BJ (cell line): ENCODE data around the gene FBXW7. TPM values are rescaled to one million over a fixed set of nuclear protein-coding genes. Genes with fewer than 3 reads are reported as not detected.

Experiments
- CTCF ChIA-PET: fragments of 350-600 bp; formaldehyde crosslinking; extraction: SDS; loops from one replicate; lab custom pipeline; 2021; ENCODE audit warnings: antibody characterized with exemption, inconsistent platforms; lab: Yijun Ruan, JAX
- POLR2A ChIA-PET: fragments of 300-600 bp; sonication (Branson Sonifier 250); formaldehyde crosslinking; extraction: SDS; loops from one replicate; lab custom pipeline; 2021; ENCODE audit warnings: antibody characterized with exemption; lab: Charles Lee
- DNase-seq: peaks from one replicate; pipeline ENCODE4 v3.0.0-alpha.2; 2011; ENCODE audit warnings: low read depth
- H3K27me3 ChIP-seq: 2 replicates; pipeline ENCODE4 v1.6.0; 2011; ENCODE audit warnings: low read length; ENCODE audit not compliant: control insufficient read depth, insufficient read depth
- H3K36me3 ChIP-seq: 2 replicates; pipeline ENCODE4 v1.5.1; 2011; ENCODE audit warnings: low read length; ENCODE audit not compliant: control insufficient read depth, insufficient read depth
- H3K4me3 ChIP-seq: 2 replicates; pipeline ENCODE4 v1.5.1; 2011; ENCODE audit warnings: low read depth, mild to moderate bottlenecking, control low read depth, low read length
- polyA plus RNA-seq: library from polyadenylated mRNA; depleted of rRNA; stranded (reverse); fragments of >200 nt; gene quantifications from 2 replicates; pipeline ENCODE4 v1.2.3, GENCODE V29; 2011
- TF ChIP-seq, protein P1 (sequence below): IDR thresholded peaks from 2 replicates; pipeline ENCODE4 v1.5.1; 2011; ENCODE audit warnings: low read depth, mild to moderate bottlenecking, control low read depth, inconsistent platforms, low read length, moderate library complexity; ENCODE audit not compliant: insufficient read depth

The FBXW7 gene
- polyA plus RNA-seq, 1 experiment: 4.1 TPM

- no peaks in the 10 kb centered on the region for H3K36me3 ChIP-seq
- DNase-seq: no peak
- TF ChIP-seq, protein P1, sequence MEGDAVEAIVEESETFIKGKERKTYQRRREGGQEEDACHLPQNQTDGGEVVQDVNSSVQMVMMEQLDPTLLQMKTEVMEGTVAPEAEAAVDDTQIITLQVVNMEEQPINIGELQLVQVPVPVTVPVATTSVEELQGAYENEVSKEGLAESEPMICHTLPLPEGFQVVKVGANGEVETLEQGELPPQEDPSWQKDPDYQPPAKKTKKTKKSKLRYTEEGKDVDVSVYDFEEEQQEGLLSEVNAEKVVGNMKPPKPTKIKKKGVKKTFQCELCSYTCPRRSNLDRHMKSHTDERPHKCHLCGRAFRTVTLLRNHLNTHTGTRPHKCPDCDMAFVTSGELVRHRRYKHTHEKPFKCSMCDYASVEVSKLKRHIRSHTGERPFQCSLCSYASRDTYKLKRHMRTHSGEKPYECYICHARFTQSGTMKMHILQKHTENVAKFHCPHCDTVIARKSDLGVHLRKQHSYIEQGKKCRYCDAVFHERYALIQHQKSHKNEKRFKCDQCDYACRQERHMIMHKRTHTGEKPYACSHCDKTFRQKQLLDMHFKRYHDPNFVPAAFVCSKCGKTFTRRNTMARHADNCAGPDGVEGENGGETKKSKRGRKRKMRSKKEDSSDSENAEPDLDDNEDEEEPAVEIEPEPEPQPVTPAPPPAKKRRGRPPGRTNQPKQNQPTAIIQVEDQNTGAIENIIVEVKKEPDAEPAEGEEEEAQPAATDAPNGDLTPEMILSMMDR: no peak
- CTCF ChIA-PET: interaction anchor here (1.5 kb wide), 1 partner anchor 16 kb away, joined by 8 read pairs; no protein-coding TSS in a partner anchor
- no peaks in the 10 kb centered on the region for H3K27me3 ChIP-seq
- POLR2A ChIA-PET: no interaction called here
- H3K4me3 ChIP-seq: no peak overlapping the region
Measured at GRCh38 chr4:152424396-152424795, 111.5 kb downstream of the FBXW7 start.

DNA sequence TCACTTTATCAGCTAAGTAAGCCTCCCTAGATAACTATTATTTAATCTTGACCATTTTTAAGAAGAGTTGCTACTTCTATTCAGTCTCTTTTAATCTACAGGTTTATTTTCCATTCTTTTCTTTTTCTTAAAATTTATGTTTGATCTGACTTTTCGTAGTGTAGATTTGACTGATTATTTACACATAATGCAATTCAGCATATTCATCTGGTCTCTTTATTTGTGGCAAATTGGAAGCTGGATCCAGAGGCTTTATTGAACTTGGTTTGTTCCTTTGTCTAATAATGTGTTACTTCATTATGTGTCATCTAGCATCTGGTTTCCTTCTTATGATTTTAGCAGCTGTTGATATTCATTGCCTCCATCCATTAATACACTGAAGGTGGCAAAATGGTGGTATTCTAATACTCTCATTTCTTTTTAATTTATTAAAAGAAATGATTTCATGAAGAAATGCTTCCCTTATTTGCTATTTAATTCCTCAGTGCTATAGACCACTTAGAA lies 113.0 kb downstream of the FBXW7 start:
- POLR2A ChIA-PET: no interaction called here
- Histone ChIP-seq H3K36me3 (no peaks in the 10 kb centered on the region), H3K4me3 (no peak overlapping the region), H3K27me3 (no peaks in the 10 kb centered on the region)
- TF ChIP-seq, protein P1: no peak
- DNase-seq: no peak
- CTCF ChIA-PET: no interaction called here

GRCh38 chr4:152421576-152421975 lies 114.3 kb downstream of the FBXW7 start:
- POLR2A ChIA-PET: interaction anchor here (0.6 kb wide), 1 partner anchor 30 kb away, joined by 4 read pairs; no protein-coding TSS in a partner anchor
- DNase-seq: no peak
- H3K27me3 ChIP-seq: no peaks in the 10 kb centered on the region
- TF ChIP-seq, protein P1: no peak
- no peaks in the 10 kb centered on the region for H3K36me3 ChIP-seq
- CTCF ChIA-PET: interaction anchor here (0.6 to 2.2 kb wide), 3 partner anchors 13 to 388 kb away, joined by 3 to 11 read pairs (median 3); no protein-coding TSS in a partner anchor
- no peak overlapping the region for H3K4me3 ChIP-seq

DNA sequence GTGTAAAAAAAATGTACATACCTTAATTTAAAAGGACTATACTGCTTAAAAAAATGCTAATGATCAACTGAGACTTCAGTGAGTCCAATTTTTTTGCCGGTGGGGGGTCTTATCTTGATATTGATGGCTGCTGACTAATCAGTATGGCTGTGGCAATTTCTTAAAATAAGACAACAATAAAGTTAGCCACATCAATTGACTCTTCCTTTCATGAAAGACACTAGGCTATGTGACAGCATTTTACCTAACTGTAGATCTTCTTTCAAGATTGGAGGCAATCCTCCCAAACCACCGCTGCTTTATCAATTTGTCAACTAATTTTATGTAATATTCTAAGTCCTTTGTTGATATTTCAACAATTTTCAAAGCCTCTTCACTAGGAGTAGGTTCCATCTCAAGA lies 116.1 kb downstream of the FBXW7 start:
- H3K27me3 ChIP-seq: no peaks in the 10 kb centered on the region
- ChIA-PET CTCF (interaction anchor here (1.1 to 2.2 kb wide), 2 partner anchors 8 to 12 kb away, joined by 3 to 11 read pairs; no protein-coding TSS in a partner anchor), POLR2A (no interaction called here)
- DNase-seq: no peak
- no peaks in the 10 kb centered on the region for H3K36me3 ChIP-seq
- H3K4me3 ChIP-seq: no peak overlapping the region
- TF ChIP-seq, protein P1: no peak

GRCh38 chr4:152417673-152418072 lies 118.2 kb downstream of the FBXW7 start:
- ChIA-PET CTCF (interaction anchor here (1.2 to 2.1 kb wide), 2 partner anchors 8 to 10 kb away, joined by 3 to 6 read pairs; no protein-coding TSS in a partner anchor), POLR2A (no interaction called here)
- Histone ChIP-seq H3K27me3 (no peaks in the 10 kb centered on the region), H3K36me3 (no peaks in the 10 kb centered on the region), H3K4me3 (no peak overlapping the region)
- no peak for DNase-seq
- TF ChIP-seq, protein P1: no peak
